Measurements from ENCODE around the gene HHATL.

The HHATL gene

GRCh38 chr3:42712688-42713372 is 10.2 kb upstream of the HHATL start:
- DNase-seq, result no peak

GRCh38 chr3:42712344-42712648 is 9.7 kb upstream of the HHATL start:
- DNase-seq, result no peak

DNA sequence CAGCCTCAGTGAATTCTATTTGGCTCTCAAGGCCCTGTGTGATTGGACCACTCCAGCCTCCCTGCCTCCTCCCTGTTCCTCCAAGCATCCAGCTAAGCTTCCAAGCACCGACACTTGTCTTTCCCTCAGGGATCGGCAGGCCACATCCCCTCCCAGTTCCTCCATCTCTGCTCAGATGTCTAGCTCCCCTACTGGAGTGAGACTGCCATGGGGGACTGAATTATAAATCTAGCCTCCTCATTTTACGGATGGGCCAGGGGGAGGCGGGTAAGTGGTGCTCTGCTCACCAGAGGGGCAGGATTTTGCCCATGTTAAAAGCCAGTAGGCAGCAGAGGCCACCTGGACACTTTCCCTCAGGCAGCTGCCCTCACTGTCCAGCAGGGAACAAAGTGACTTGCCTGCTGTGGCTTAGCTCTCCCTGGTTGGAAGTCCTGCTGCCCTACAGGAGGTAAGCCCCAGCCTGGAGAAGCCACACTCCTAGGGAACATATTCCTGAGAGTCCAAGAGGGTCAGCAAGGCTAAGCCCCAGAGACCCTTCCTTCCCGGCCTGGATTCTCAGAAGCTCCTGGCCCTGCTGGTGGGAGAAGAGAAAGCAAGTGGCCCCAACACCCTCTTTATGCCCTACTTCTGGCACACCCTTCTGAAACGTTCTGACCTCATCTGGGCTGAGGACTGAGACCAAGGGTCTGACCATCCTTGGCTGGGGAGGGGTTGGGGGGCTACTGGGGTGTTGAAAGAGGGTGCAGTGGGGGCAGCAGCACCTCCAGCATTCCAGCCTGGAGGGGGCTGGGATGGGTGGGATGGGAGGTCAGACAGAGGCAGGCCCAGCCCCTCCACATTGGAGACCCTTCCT is 9.1 kb upstream of the HHATL start:
- no peak for DNase-seq

GRCh38 chr3:42710323-42711021 is 7.9 kb upstream of the HHATL start:
- DNase-seq, result no peak

DNA sequence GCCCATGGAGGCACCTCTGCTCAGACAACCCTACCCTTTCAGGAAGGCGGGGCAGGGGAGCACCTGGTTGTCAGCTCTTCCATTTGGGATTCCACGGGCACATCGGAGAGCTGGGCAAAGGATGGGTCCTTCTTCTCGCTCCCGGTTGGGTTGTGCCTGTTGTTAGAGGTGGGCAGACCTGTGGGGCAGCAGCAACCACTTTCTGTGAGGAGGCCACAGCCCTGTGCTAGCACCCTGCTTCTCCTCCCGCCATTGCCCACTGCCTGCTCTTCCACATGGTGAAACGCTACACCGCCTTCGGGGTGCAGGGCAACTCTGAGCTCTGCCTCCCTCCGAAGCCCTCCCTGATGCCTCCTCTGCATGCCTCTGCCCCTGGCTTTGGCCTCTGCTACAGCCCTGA is 7.0 kb upstream of the HHATL start:
- no peak for DNase-seq

DNA sequence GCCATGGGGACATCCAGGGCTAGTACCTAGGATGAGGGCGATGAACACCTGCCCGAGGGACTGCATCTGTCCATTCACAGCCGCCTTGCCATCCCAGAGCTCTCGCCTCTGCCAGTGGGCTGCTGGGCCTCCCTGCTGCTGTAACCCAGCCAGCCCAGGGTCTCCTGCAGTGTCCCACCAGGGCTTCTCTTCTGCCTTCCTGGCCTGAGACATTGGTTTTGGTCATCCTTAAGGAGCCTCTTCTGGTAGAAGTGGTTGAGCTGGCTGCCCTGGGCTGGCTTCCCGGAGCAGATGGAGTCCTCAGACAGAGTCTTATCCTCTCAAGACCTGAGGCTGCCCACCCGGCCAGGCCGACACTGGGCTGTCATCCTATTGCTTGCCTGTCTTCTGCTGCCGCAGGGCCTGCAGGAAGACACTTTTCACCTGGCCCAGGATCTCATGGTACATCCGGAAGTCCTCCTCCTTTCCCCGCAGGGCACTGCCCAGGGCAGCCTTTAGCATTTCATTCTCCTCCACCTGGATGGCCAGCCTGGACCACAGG is 6.1 kb upstream of the HHATL start:
- DNase-seq, result no peak

DNA sequence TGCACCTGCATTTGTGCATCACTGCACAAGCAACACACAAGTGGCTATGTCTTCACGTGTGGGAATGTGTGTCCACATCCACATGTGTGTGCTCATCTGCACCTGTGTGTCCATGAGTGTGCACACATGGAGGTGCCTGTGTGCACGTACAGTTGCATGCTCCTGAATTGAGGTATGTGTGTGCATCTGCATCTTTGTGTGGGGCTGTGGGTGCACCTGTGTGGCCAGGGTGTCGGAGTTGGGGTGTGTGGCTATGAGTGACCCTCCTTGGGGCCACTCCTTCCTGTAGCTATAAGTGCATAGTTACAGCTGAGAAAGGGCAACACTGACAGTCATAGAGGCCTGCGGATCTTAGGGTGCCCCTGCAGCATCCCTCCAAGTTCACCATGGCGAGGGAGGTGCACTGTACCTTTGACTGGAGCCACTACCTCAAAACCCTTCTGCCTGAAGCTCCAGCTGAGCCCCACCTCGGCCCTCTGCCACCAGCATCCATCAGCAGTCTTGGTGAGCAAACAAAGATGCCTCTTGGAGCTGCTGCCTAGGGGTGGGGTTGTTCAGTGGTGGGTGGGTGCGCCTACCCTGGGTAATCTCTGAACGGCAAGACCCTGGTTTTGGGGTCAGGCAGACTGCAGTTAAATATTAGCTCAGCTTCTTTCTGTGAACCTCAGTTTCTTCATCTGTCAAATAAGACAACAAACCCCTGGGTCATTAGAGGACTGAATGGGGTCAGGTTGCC is 5.2 kb upstream of the HHATL start:
- DNase-seq, result no peak

GRCh38 chr3:42706721-42707619 is 4.4 kb upstream of the HHATL start:
- DNase-seq, result no peak

DNA sequence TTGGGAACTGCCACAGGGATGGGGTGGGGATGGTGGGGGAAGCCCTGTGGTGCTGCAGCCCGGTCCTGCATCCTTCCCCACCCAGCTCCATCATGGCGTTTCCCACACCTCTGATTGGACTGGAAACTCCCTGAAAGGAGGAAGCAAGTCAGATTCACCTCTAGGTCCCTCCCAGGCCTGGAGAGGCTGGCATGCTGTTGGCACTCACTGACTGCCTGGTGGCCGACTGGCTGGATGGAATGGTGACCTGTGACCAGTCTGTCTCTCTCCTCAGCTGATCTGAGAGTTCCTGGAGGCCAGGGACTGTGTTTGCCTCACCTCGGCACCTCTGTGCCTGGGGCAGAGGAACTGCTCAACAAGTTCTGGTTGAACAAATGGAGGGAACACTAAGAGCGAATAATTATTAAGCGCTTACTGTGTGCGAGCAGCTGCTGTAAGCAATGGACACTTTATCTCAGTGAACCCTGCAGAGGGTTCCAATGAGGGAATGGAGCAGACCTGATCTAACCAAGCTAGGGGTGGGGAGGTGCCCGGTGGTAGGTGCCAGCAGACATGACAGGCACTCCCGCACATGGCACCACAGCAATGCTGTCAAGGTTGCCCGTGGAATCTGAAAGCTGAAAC is 3.5 kb upstream of the HHATL start:
- DNase-seq, result no peak

GRCh38 chr3:42705058-42705767 is 2.6 kb upstream of the HHATL start:
- no peak for DNase-seq

DNA sequence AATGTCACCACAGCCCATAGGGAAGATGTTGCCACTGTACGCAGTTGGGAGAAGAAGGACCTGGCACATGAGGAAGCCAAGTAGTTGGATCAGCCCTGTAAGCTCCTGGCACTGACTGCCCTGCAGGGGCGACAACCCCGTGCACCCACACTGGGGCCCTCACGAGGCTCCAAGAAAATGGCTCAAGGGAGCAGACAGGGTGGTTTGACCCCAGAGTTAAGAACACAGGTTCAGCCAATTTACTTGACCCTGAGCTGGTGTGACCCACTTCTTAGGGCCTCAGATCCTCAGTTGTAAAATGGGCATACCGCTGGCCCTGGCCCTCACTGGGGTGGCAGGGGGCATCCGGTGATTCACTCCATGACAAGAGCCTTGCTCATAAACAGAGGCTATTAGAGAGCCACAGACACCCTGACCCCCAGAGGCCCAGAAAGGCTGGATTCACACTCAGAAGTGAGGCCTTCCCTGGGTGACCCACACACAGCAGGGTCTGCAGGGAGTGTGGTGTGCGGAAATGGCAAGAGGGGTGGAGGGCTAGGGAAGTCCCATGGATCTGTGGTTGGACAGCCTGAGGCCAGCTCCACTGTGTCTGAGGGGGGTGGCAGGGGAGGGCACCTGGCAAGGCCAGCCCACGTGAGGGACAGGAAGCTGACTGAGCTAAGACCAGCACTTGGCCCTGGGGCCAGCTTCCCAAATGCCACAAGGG is 1.7 kb upstream of the HHATL start:
- no peak for DNase-seq

GRCh38 chr3:42703695-42704025 is 1.1 kb upstream of the HHATL start:
- DNase-seq, result no peak

- DNase-seq, result no peak
These were observed 540 bp upstream of the HHATL start for GRCh38 chr3:42702982-42703694.

DNA sequence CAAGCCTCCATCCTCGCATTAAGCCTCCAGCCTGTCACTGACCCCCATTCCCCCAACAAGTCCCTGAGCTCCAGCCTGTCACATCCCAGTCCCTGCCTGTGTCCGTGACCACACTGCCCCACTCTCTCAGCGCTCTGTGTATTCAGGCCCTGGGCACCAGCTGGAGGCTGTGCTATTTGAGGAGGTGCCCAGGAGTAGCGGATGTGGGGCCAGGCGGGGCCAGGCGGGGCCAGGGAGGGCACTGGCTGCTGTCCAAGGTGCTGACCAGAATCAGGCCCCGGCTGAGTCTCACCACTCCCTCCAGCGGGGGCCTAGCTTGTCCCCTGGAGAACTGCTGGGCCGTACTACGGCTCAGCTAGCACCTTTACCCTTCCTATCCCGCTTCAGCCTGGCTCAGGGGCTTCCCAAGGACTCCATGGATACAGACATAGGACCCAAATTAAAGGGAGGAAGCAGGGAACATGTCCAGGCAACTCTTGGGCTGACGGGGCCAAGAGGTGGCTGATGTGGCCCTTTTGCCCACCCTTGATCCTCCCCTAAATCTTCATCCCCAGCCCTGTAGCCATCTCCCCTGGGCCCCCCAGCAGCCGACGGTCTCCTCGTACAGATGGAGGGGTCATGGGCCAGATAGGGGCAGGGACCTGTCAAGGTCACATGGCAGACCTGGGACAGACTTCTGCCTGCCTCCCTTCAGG is 1.1 kb downstream of the HHATL start:
- peak; percentile 6 for DNase-seq

- DNase-seq, result no peak
These were observed 2.0 kb downstream of the HHATL start for GRCh38 chr3:42700366-42701288.

DNA sequence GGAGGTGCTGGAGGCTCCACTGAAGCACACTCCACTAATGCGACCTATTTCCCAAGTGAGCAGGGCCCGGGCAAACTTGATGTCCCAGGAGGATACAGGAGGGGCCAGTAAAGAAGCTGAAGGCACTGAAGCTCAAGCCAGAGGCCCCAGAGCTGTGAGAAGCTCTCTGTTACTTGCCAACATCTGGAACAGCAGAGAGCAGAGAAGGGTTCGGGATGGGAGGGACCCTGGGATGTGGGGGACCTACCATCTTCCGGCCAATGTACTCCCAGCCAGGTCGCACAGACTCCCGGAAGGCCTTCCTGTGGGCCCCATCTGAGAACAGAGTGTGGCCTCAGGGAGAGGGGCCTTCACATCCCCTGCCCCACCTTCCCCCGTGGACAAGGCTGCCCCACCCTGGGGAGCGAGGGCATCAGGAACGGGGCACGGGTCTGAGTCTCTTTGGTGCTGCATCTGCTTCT is 3.1 kb downstream of the HHATL start:
- no peak for DNase-seq

GRCh38 chr3:42698911-42699230 is 3.7 kb downstream of the HHATL start:
- DNase-seq, result no peak

All from fibroblast of skin of abdomen (primary cell).